Astrocyte (in vitro differentiated cells and primary cell): ENCODE results near the gene PSME3IP1.

Source experiments
- EZH2 ChIP-seq: IDR thresholded peaks from 2 replicates; pipeline ENCODE4 v1.6.1; 2012; ENCODE audit warnings: mild to moderate bottlenecking, low read length, inconsistent platforms; ENCODE audit not compliant: insufficient read depth
- TF ChIP-seq, protein P1 (sequence below): IDR thresholded peaks from 2 replicates; pipeline ENCODE4 v1.5.1; 2011; ENCODE audit warnings: low read depth, mild to moderate bottlenecking, inconsistent platforms, low read length, moderate library complexity; ENCODE audit not compliant: insufficient read depth

DNA sequence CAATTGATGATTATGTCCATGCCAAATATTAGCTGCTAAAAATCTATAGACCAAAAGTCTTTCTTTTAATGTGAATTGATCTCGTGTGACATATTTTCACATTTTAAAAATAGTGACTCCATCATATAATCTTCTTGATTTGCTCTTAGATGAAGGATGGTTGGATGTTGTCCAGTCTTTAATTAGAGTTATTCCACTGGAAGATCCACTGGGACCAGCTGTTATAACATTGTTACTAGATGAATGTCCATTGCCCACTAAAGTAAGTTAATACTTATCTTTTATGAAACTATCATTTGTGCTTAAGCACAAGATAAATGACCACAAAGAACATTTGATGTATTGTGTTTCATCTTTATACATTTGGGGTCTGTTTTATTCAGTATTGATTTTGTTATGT lies 23.1 kb upstream of the PSME3IP1 start:
- TF ChIP-seq, protein P1, sequence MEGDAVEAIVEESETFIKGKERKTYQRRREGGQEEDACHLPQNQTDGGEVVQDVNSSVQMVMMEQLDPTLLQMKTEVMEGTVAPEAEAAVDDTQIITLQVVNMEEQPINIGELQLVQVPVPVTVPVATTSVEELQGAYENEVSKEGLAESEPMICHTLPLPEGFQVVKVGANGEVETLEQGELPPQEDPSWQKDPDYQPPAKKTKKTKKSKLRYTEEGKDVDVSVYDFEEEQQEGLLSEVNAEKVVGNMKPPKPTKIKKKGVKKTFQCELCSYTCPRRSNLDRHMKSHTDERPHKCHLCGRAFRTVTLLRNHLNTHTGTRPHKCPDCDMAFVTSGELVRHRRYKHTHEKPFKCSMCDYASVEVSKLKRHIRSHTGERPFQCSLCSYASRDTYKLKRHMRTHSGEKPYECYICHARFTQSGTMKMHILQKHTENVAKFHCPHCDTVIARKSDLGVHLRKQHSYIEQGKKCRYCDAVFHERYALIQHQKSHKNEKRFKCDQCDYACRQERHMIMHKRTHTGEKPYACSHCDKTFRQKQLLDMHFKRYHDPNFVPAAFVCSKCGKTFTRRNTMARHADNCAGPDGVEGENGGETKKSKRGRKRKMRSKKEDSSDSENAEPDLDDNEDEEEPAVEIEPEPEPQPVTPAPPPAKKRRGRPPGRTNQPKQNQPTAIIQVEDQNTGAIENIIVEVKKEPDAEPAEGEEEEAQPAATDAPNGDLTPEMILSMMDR: no peak
- no peak for TF ChIP-seq EZH2
